HG02759 (cell line): Measurements from ENCODE around the gene KCNH8.

ENCODE experiments used
- ATAC-seq: cut with Tn5 transposase; IDR thresholded peaks from one replicate; pipeline ENCODE4 v1.9.1; 2021; ENCODE audit warnings: mild to moderate bottlenecking, moderate library complexity; ENCODE audit not compliant: unreplicated experiment

Gene KCNH8

DNA sequence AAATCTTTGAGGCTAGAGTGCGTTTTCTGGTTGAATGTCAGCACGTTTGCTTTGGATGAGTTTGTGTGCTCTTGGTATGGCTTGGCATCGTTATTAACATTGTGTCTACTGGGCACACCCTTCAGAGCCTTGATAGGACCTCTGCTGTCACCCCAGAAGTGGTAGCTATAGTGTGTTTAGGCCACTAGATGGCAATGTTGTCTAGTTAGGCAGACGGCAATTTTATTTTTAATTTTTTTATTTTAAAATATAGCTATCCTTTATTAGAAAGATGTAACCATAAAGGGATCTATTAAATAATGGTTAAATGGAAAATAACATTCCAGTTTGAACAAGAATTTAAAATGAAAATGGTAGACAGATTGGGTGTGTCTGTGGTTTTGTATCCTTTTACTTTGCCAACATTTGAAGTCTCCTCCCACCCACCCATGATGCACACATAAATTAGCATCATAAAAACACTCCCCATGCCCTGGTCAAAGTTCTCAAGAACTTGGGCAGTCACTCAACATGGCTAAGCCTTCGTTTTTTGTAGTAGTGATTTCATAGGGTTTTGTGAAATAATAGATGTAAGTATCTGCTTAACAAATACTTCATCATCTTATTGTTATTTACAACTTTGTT, 200.7 kb downstream of the KCNH8 start:
- peak; percentile 75 for ATAC-seq

DNA sequence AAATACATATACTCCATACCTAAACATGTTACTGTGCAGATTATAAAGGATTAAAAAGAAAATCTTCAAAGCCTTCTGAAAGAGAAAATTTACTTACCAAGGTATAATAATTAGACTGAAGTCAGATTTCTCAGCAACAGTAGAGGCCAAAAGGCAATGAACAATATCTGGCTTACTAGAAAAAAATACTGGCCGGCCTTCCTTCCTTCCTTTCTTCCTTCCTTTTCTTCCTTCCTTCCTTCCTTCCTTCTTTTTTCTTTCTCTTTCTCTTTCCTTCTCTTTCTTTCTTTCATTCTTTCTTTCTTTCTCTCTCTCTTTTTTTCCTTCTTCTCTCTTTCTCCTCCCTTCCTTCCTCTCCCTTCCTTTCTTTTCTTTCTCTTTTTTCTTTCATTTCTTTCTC, 209.6 kb downstream of the KCNH8 start:
- no peak for ATAC-seq

DNA sequence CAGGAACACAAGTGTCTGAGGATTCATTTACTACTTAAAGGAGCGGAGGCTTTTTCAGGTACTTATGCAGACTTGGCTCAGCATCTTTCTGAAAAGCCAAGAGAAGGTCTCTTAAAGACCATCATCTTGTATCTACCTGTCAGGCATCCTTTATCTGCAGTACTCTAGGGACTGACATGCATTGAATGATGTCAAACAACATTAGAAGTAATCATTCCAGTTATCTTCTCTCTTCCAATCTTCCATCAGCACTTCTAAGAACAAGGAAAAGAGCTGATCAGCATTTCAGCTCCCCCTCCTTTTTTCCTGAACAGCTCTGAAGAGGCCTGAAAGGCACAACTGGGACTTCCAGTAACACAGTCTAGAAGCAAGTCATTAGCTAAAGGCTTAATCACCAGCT, 214.8 kb downstream of the KCNH8 start:
- ATAC-seq, result peak; percentile 3

DNA sequence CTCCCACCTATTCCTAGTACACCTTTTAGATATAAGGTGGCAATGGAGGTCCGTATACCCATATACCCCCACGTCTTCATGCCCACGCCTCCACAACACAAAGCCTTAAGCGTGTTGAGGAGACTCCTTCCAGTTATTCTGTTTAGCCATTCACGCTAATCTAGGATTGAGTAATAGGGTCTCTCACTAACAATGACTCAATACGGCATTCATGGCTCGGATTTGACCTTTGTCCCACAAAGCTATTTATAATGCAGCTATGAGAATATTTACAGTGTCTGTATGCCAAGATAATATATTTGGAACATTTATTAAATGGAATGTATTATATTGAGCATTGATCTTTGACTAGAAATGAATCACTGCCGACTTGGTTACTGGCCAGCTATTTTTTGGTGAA, 215.8 kb downstream of the KCNH8 start:
- ATAC-seq, result no peak

DNA sequence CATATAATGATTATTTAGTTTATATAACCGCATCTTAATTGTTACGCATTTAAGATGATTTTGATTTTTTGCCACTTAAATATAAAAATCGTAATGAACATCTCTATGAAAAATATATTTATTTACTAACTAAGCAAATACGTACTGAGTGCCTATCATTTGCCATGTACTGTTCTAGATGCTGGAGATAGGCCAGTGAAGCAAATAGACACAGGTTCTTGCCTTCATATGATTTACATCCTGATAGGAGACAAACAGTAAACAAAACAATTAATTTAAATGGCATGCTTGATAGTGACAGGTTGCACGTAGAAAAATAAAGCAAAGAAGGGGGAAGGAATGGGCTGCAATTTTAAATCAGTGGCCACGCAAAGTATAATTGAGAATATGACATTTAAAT, 217.2 kb downstream of the KCNH8 start:
- ATAC-seq, result no peak

DNA sequence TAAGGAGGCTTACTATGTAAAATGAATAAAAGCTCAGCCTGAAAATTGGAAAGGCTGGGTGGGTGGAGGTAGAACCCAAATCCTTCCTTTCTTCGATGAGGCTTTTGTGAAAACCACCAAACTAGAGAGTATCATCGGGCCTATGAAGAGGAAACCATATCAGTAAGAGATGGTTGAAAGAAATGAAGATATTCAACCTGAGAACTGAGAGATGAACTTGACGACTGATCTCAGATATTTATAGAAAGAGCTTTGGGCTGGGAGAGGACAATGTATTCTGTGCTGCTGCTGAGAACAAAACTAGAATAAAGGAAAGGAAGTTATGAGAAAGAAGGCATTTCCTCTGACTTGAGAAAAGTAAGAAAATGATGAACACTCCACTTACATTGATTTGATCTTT, 236.6 kb downstream of the KCNH8 start:
- no peak for ATAC-seq

DNA sequence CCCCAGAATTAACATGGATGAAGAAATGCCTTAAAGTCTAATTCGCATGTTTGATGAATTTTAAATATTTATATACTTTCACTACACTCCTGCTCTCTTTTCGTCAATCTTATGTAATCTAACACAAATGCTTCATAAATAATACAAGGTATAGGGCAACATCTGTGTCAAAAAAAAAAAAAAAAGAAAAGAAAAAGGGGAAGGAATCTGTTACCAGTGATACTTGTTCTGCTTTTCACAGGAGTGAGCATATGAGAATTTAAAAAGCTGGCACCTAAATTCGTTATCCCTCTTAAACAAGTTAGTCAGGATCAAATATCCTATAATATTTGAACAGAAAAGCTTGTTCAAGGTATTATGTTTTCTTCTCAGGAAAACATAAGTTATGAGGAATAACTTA, 243.8 kb downstream of the KCNH8 start:
- no peak for ATAC-seq

DNA sequence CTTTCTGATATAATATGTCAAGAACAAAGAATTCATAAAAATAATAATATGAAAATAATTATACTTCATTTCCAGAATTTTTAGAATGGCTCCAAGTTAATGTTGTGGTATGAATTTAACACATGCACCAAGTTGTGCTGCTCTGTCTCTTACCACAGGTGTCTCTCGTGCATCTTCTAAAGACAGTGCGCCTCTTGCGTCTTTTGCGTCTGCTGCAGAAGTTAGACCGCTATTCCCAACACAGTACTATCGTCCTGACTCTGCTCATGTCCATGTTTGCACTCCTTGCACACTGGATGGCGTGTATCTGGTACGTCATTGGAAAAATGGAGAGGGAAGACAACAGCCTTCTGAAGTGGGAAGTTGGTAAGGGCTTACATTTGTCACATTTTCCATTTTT, 246.6 kb downstream of the KCNH8 start:
- ATAC-seq, result no peak

DNA sequence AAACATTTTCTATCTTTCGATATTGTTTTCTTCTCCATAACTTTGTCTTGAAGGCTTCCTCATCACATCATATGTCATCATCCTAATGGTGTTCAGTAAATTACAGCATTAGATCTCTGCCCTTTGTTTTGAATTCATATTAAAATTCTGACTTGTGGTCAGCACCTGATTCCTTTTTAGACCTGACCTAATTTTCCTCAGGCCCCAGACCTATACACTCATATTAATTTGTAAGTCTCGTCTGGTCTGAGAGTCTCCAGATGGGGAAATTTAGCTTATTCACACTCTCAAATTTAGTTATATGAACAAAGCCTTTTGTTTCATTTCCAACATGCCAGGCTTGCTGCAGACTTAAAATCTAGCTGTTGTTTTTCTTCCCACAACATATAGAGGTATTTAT, 248.4 kb downstream of the KCNH8 start:
- ATAC-seq, result no peak

DNA sequence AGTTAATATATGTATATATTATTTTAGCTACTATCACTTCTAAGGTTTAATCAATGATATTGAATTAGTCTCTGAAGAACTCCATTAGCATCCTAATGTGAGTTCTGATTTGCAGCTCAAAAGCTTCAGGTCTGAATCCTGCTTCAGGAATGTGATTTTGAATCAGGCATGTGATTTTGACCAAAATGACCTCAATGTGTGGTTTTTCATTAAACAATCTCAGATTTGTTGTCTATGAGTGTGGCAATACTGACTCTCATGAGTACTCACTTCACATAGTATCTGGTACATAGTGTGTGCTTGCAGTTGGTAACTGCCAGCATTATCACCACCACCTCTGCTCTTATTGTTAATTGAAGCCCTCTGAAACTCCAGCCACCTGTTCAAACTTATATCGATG, 251.0 kb downstream of the KCNH8 start:
- no peak for ATAC-seq

DNA sequence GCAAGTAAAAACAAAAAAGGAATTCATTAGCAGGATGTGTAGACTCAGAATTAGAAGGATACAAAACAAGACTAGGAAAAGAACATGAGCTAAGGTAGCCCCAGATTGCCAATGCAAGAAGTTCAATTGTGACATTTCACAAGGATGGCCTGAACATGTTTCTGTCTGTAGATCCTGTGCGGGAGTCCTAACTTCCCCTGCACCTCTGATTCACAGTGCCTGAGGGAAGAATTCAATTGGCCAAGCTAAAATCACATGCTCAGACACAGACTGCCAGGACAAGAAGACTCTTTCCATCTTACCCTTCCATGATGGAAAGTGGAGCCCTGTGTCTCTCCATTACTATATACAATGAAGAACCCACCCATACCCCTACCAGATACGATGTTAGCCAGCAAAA, 251.5 kb downstream of the KCNH8 start:
- ATAC-seq, result no peak

DNA sequence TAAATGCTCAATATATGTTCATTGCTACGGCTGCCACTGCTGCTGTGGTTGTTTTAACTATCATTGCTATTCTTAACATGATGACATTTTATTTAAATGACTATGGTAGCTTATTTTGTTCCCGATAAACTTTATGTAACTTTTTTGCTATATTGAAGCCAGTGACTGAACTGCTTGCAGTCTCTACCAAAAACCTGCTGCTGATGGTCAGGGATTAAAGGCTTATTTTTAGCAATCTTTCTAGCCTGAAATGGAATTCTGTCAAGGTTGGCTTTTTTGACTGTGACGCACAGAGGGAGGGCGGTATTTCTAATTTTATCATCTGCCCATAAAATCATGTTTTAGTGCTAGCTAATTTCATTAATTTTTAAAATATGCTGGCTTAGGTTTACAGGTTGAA, 271.8 kb downstream of the KCNH8 start:
- no peak for ATAC-seq

DNA sequence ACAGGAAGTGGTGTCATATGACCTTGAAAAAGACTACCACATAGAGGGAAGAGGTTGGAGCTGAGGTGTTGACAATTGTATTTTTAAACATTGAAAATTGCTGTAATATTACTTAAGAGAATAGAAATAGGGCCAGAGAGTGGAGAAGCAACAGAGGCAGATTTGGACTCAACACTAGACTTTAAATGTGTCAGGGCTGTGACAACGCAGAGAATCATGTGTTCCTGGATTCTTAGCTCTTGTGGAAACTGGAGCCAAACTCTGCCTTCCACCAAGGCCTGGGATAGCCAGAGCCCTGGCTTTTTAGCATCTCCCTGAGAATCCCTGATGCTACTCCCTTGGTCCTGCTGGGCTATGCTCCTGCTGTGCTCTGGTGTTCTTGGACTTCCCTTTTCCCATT, 277.5 kb downstream of the KCNH8 start:
- ATAC-seq, result no peak

DNA sequence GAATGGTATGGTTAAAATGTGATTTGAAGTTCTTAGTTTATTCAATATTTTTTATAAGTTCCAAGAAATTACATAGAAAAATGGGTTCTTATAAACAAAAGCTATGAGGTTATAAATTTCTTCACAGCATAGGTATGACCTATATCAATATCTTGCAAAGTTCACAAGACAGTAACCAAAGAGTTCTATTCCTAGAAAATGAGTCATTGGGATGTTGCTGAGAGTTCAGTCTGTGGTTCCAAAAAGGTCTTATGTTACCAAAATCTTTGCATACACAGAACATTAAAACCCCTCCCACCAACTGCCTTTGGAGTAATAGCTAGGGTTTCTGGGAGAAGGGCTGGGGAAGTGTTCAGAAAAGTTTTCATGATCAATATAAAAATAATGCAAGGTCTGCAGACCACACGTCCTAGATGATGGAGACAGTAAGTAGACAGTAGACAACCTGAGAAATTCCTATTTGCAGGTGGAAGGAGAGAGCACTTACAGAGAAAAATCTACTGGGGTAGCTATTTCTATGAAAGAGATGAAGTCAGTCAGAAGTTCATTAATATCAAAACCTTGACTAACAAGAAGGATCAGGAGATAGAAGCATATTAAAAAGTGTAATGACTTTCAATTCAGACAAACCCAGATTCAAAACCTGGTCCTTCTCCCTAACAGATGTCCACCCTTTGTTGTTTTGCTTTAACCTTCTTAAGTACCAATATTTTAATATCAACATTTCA, 279.3 kb downstream of the KCNH8 start:
- no peak for ATAC-seq

DNA sequence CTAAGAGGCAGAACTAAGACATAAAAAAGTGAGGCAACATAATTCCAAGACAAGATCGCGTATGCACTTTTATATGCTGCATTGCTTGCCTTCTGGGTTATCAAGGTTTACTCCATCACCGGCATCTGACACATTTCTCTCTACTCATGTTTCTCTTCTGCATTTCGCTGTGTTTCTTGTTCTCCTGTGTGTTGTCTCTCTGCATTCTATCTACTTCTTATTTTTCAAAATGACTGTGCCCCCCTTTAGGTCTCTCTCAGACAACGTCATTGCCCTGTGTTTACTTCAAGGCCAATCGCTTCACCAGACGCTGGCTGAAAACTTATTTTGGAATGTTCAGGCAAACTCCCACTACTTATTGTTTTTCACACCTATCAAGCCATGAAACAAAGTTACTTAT, 280.4 kb downstream of the KCNH8 start:
- ATAC-seq, result no peak

DNA sequence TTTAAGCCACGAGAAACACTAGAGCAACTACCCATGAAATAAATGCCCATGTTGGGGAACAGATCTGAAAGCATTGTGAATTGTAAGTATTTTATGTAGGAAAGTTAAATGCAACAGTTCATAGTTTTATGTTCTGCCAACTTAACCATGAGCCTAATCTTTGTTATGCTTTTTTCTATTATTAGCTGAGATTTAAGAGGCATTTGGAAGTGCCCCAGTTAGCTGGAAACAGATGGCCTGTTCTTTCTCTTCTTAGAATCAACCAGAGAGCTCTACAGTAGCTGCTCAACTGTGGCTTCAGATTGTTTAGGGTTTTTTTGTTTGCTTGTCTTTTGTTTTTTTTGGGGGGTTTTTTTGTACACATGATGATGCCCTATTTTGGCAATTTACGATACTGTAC, 284.4 kb downstream of the KCNH8 start:
- ATAC-seq, result no peak

DNA sequence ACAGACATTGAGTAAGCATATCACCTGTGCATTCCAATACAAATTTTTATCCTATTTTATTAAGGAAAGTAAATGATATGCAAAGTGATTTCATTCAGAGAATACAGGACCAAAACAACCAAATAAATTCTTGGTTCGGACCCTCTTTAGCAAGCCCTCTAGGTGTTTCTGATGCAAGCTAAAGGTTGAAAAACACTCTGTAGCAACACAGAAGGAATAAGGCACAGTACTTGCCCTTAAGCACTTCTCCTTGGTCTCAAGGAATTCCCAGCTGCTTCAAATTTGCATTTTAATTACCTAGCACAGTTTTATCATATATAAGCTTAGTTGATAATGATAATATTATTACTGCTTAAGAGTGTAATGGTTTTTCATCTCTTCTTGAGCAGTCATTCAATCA, 288.4 kb downstream of the KCNH8 start:
- no peak for ATAC-seq

DNA sequence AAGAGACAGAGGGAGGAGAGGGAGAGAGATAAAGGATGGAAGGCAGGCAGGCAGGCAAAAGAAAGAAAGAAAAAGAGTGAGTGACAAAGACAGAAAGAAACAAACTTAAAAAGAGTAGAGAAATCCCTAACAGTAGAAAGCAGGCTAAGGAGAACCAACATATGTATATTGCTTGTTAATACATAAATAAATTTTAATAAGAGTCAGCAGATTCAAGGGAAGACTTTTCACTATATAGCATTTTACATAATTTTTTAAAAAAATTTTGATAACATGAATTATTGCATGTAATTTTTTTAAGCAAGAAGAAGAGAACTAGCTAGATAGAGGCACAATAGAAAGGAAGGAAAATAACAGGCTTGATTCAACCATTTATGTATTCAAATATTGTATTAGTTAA, 291.6 kb downstream of the KCNH8 start:
- ATAC-seq, result no peak

DNA sequence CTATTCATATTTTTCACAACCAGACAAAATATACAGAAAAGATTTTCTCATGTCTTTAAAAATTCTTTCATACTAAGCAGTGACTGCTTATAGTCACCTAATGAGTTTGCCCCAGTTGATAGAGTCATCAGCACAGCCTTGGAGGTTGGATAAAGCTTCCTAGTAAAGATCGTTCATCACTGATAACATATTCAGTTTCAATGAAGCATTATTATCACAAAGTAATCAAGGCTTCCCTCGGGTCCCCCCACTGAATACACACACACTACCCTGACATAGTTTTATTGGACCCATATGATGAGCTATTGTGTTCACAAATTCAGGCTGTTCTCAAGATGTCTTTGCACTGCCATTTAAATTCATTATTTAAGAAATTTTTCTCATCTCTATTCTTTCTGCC, 297.8 kb downstream of the KCNH8 start:
- ATAC-seq, result no peak

DNA sequence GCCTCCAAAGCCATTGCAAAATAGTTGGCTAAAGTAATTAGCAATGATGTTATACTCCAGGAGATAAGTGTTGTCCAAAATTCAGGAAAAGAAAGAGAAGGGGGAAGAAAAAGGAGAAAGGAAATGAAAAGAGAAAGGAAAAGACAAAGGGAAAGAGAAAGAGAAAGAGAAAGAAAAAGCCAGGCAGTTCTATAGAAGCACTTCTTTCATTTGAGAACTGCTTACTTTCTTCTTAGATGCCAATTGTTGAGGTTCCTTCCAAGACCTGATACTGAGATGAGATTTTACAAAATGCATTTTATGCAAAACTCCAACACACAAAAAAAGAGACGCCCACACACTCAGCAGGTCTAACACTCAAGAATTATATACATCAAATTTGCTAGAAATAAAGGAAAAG, 298.4 kb downstream of the KCNH8 start:
- ATAC-seq, result no peak

DNA sequence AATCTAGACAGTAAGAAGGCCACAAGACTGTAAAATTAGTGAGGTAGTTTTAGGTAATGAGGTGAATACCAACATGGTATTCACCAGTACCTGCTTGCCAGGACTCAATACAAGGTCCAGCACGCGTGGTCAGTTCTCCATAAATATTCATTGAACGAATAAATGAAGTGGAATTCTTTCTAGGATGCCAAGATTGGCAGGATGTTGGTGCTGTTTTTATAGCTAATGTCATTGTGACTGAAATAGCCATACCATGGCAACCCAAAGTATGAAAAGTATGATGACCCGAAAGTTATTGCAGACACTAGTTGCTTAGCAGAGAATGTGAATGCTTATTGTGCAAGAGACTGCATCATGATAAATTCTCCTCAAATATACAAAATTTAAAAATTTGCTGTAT, 307.2 kb downstream of the KCNH8 start:
- no peak for ATAC-seq

DNA sequence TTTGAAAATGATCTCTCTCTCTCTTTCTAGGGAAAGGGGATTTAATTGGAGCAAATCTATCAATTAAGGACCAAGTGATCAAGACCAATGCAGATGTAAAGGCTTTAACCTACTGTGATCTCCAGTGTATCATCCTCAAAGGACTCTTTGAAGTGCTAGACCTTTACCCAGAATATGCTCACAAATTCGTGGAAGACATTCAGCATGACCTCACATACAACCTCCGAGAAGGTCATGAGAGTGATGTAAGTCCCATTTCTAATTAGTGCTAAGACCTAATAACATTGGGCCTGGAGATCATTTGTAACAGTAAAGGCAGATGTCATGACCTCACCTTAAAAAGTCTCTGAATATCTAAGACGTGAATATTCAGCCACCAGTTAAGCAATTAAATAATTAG, 308.4 kb downstream of the KCNH8 start:
- ATAC-seq, result no peak

DNA sequence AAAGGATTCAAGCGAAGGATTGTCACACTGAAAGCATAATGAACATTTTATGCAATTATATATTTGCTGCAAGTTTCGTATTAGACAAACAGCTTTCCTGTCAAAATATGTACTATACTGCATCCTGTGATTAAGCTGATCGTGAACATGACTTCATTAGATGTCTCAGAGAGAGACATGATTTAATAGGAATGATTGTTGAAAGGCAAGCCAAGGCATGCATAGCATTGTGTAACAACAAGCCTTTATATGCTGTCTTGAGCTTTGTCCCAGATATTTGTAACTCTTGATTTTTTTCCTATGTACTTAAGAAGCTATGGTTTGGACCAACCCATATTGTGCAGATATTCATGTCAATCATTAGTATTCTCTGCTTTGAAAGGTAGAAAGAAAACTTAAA, 309.1 kb downstream of the KCNH8 start:
- ATAC-seq, result no peak
